Measurements from ENCODE around the gene UVRAG.

DNA sequence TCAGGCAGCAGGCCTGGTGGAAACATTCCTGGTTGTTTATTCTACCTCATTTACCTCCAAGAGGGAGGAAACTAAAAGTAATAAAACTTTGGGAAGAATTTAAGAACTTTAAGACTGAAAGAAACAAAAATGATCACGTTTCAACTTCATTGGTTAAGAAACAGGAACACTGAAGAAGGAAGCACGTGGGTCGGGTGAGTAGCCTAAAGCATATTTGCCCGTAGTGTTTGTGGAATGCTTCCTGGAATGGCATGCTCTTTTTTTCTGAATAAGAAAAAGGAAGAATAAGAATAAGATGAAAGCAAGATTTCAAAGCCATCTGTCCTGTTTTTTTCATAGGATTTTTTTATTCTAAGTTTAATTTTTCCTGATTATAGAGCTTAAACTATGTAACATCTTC lies 308.2 kb downstream of the UVRAG start:
- TF ChIP-seq POLR2AphosphoS5 (IDR thresholded peaks at IDR 0.05; ENCODE audit: borderline replicate concordance, low read depth, low read length) (no peak), EZH2 (IDR thresholded peaks at IDR 0.05) (no peak)
